Lower leg skin (tissue), 4 donors: ENCODE data around the gene MAPK12. TPM values are rescaled to one million over a fixed set of nuclear protein-coding genes. Genes with fewer than 3 reads are reported as not detected.

Experiments used
- DNase-seq, 2 donors: peaks; one replicate each; pipeline ENCODE4 v3.0.0-alpha.2; 2019; ENCODE audit warnings: low spot score in 2 of 2
- H3K4me3 ChIP-seq: fragments of 200-600 bp; sonication (generic); 2 replicates; pipeline ENCODE4 v1.5.1; 2017; ENCODE audit warnings: mild to moderate bottlenecking, low read depth; ENCODE audit not compliant: poor library complexity, severe bottlenecking
- CTCF ChIP-seq, 3 donors: fragments of 450-650 bp; IDR thresholded peaks; one replicate each; pipeline ENCODE4 v1.5.1; 2016; ENCODE audit warnings: antibody characterized with exemption in 3 of 3, mild to moderate bottlenecking in 3 of 3, moderate library complexity in 2 of 3
- POLR2A ChIP-seq, 2 donors: fragments of 450-650 bp; IDR thresholded peaks; one replicate each; pipeline ENCODE4 v1.6.1; 2016 to 2017; ENCODE audit warnings: antibody characterized with exemption in 2 of 2, mild to moderate bottlenecking in 1 of 2, moderate library complexity in 1 of 2
- WGBS, 2 donors: methylation state at CpG; one replicate each; pipeline ENCODE4 v1.1.5; 2018; 5-methylcytosine and 5-hydroxymethylcytosine counted together
- intact Hi-C: fragments of 100-400 bp; cut with DNase I; formaldehyde crosslinking; loops from one replicate; pipeline ENCODE4 v1.15.0; 2023; ENCODE audit warnings: low total_unique reads
- total RNA-seq, 4 donors: library from RNA; depleted of rRNA; stranded (reverse); fragments of >200 nt; gene quantifications; one replicate each; pipeline ENCODE4 v1.1.0, GENCODE V29; 2016

Gene MAPK12
- total RNA-seq, 4 donors from 2014 or later, result 0.99 to 3.5 (median 1.8) TPM

- no peak overlapping the region for H3K4me3 ChIP-seq
- WGBS, 2 donors, result 73 to 82% methylated on average over 15 to 16 of the region's 19 CpGs
- DNase-seq, result no peak
- intact Hi-C loops, result no loop called here
- TF ChIP-seq POLR2A (IDR thresholded peaks at IDR 0.05), result no peak
- TF ChIP-seq CTCF (IDR thresholded peaks at IDR 0.05), result no peak
Observed at GRCh38 chr22:50255099-50255498, 6.4 kb downstream of the MAPK12 start.

- 46 to 80% methylated on average over 7 to 8 of the region's 8 CpGs for WGBS, 2 donors
- no peak overlapping the region for H3K4me3 ChIP-seq
- TF ChIP-seq POLR2A (IDR thresholded peaks at IDR 0.05), result no peak
- no peak for TF ChIP-seq CTCF (IDR thresholded peaks at IDR 0.05)
- no peak for DNase-seq
- intact Hi-C loops, result loop anchor here (5.0 kb wide), 1 partner anchor 88 kb away; the partner anchor contains the start of gene PPP6R2
Observed at GRCh38 chr22:50253941-50254340, 7.5 kb downstream of the MAPK12 start.

- 72 to 76% methylated on average over 21 to 22 of the region's 22 CpGs for WGBS, 2 donors
- DNase-seq, result no peak
- intact Hi-C loops, result loop anchor here (5.0 kb wide), 1 partner anchor 89 kb away; the partner anchor contains the start of gene PPP6R2
- TF ChIP-seq CTCF (IDR thresholded peaks at IDR 0.05), result no peak
- no peak for TF ChIP-seq POLR2A (IDR thresholded peaks at IDR 0.05)
- no peak overlapping the region for H3K4me3 ChIP-seq
Observed at GRCh38 chr22:50253046-50253915, 8.2 kb downstream of the MAPK12 start.

- no peak for TF ChIP-seq POLR2A (IDR thresholded peaks at IDR 0.05)
- TF ChIP-seq CTCF (IDR thresholded peaks at IDR 0.05), result no peak
- intact Hi-C loops, result loop anchor here (5.0 kb wide), 1 partner anchor 90 kb away; the partner anchor contains the start of gene PPP6R2
Observed at GRCh38 chr22:50252082-50253045, 9.1 kb downstream of the MAPK12 start.

DNA sequence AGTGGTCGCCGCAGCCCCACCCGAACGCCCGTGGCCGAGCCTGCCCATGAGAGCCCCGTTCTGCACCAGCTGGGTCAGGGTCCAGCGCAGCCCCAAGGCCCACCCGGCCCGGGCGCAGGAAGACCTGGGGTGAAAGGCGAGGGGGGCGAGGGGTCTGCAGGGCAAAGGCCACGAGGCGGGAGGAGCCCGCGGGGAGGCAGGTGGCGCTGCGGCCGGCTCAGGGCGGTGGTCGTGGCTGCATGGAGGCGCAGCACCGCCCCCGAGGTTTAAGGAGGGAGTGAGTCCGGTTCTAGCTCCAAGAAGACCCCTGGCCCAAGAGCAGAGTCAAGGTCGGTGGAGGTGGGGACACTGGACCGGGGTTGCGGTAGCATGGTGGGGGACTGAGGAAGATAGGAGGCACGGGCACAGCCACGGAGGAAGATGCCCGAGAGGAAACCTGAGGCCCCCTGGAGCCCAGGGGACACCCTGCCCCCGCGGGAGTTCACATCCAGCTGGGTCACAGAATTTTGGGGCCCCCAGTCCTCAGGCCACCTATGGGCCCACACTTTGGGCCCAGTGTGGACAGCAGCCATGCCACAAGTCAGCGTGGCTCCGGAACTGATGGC lies 9.9 kb downstream of the MAPK12 start:
- TF ChIP-seq POLR2A (IDR thresholded peaks at IDR 0.05), result no peak
- no peak for TF ChIP-seq CTCF (IDR thresholded peaks at IDR 0.05)
- 9 to 22% methylated on average over 11 to 28 of the region's 36 CpGs for WGBS, 2 donors
- H3K4me3 ChIP-seq, result no peak overlapping the region
- no peak for DNase-seq
- intact Hi-C loops, result loop anchor here (5.0 kb wide), 1 partner anchor 91 kb away; the partner anchor contains the start of gene PPP6R2

More at GRCh38 chr22:50252082-50253045, 9.1 kb downstream of the MAPK12 start:
- WGBS, 2 donors, result 46 to 52% methylated on average over 18 to 24 of the region's 25 CpGs
- DNase-seq, result peak; percentile 64 to 96
- H3K4me3 ChIP-seq, result no peak overlapping the region
